Measurements from ENCODE around the gene DKK3.

GRCh38 chr11:11952036-11952435 lies 56.4 kb downstream of the DKK3 start:
- TF ChIP-seq POLR2A (IDR thresholded peaks at IDR 0.05; ENCODE audit: low read length) (no peak), GATA1 (IDR thresholded peaks at IDR 0.05; ENCODE audit: low read depth, low read length) (no peak)
